Prostate gland (tissue), 2 donors: ENCODE results near the gene GPR42.

Experiments used
- CTCF ChIP-seq, 4 experiments: fragments of 200-600 bp in 2 of 4; fragments of 450-650 bp in 2 of 4; sonication (generic) in 2 of 4; IDR thresholded peaks; 1 replicate in 3 of 4; 2 replicates in 1 of 4; pipeline ENCODE4 v1.5.1; 2016 to 2019; ENCODE audit warnings: antibody characterized with exemption in 4 of 4, mild to moderate bottlenecking in 2 of 4, moderate library complexity in 2 of 4
- POLR2A ChIP-seq: fragments of 450-650 bp; IDR thresholded peaks from one replicate; pipeline ENCODE4 v1.6.1; 2016; ENCODE audit warnings: antibody characterized with exemption, mild to moderate bottlenecking

GRCh38 chr19:35369522-35369921 is 1.3 kb upstream of the GPR42 start:
- TF ChIP-seq POLR2A (no peak), CTCF (IDR thresholded peaks at IDR 0.05) (no peak)
